SK-N-SH (cell line): ENCODE measurements around the gene PGAP2. TPM values are rescaled to one million over a fixed set of nuclear protein-coding genes. Genes with fewer than 3 reads are reported as not detected.

Experiments
- CTCF ChIA-PET: fragments of 300-600, 350-600 bp; formaldehyde crosslinking; extraction: SDS; loops from one replicate; lab custom pipeline; 2021; lab: Yijun Ruan, JAX
- POLR2A ChIA-PET: fragments of 350-600 bp; sonication (Branson Sonifier 250); formaldehyde crosslinking; extraction: SDS; loops from one replicate; lab custom pipeline; 2020; ENCODE audit warnings: antibody characterized with exemption, inconsistent platforms; lab: Yijun Ruan, JAX
- DNase-seq: peaks from one replicate; pipeline ENCODE4 v3.0.0; 2012
- H2AFZ ChIP-seq: fragments of 200-600 bp; sonication (generic); 2 replicates; pipeline ENCODE4 v1.8.1; 2016; ENCODE audit warnings: antibody characterized with exemption, mild to moderate bottlenecking, low read depth
- H3F3A ChIP-seq: fragments of 200-600 bp; sonication (generic); replicated peaks from 2 replicates; pipeline ENCODE3; 2016; ENCODE audit warnings: antibody characterized with exemption, mild to moderate bottlenecking; ENCODE audit not compliant: insufficient read depth
- H3K27ac ChIP-seq, 2 experiments: fragments of 200-500 bp in 1 of 2; fragments of 200-600 bp in 1 of 2; sonication (Bioruptor generic) in 1 of 2; sonication (generic), shearing (Covaris generic) in 1 of 2; 2 replicates each; pipeline versions ENCODE4 v1.5.1 to v1.6.1; 2014 to 2016; ENCODE audit warnings: low read depth in 2 of 2, inconsistent platforms in 1 of 2, low read length in 1 of 2, mild to moderate bottlenecking in 1 of 2, mixed read lengths in 1 of 2
- H3K27me3 ChIP-seq: fragments of 200-600 bp; sonication (generic), shearing (Covaris generic); 2 replicates; pipeline ENCODE4 v1.6.1; 2016; ENCODE audit warnings: mixed run types; ENCODE audit not compliant: insufficient read depth
- H3K36me3 ChIP-seq, 2 experiments: fragments of 200-500 bp in 1 of 2; fragments of 200-600 bp in 1 of 2; sonication (Bioruptor generic) in 1 of 2; sonication (generic) in 1 of 2; replicated peaks in 1 of 2; 2 replicates each; pipeline versions ENCODE3 to v1.5.1; 2014 to 2016; ENCODE audit warnings: low read length in 1 of 2, mild to moderate bottlenecking in 1 of 2; ENCODE audit not compliant: insufficient read depth in 2 of 2, control insufficient read depth in 1 of 2
- H3K4me1 ChIP-seq, 2 experiments: fragments of 200-500 bp in 1 of 2; fragments of 200-600 bp in 1 of 2; sonication (Bioruptor generic) in 1 of 2; sonication (generic), shearing (Covaris generic) in 1 of 2; 2 replicates each; pipeline versions ENCODE4 v1.5.1 to v1.6.1; 2014 to 2016; ENCODE audit warnings: low read depth in 1 of 2, low read length in 1 of 2, mixed run types in 1 of 2; ENCODE audit not compliant: insufficient read depth in 2 of 2, control insufficient read depth in 1 of 2
- H3K4me2 ChIP-seq: fragments of 200-600 bp; sonication (generic), shearing (Covaris generic); 2 replicates; pipeline ENCODE4 v1.6.1; 2017; ENCODE audit warnings: mixed run types
- H3K4me3 ChIP-seq, 2 experiments: fragments of 200-500 bp in 1 of 2; fragments of 200-600 bp in 1 of 2; sonication (Bioruptor generic) in 1 of 2; sonication (generic), shearing (Covaris generic) in 1 of 2; 2 replicates each; pipeline versions ENCODE4 v1.5.1 to v1.8.1; 2014 to 2016; ENCODE audit warnings: low read depth in 2 of 2, inconsistent platforms in 1 of 2, low read length in 1 of 2, mild to moderate bottlenecking in 1 of 2, mixed read lengths in 1 of 2, moderate library complexity in 1 of 2
- H3K79me2 ChIP-seq: fragments of 200-600 bp; sonication (generic); 2 replicates; pipeline ENCODE4 v1.8.1; 2017; ENCODE audit warnings: mild to moderate bottlenecking; ENCODE audit not compliant: insufficient read depth
- H3K9ac ChIP-seq: fragments of 200-600 bp; sonication (generic); 2 replicates; pipeline ENCODE4 v1.6.1; 2017; ENCODE audit warnings: mixed run types
- H3K9me2 ChIP-seq: fragments of 200-600 bp; sonication (generic); 2 replicates; pipeline ENCODE4 v1.6.1; 2017; ENCODE audit warnings: mixed run types
- H3K9me3 ChIP-seq: fragments of 200-600 bp; sonication (generic); 2 replicates; pipeline ENCODE4 v1.6.1; 2017; ENCODE audit warnings: mixed run types, mild to moderate bottlenecking, moderate library complexity
- H4K20me1 ChIP-seq: fragments of 200-600 bp; sonication (generic); 2 replicates; pipeline ENCODE4 v1.6.1; 2017; ENCODE audit warnings: mild to moderate bottlenecking, mixed run types; ENCODE audit not compliant: insufficient read depth
- ELF1 ChIP-seq: IDR thresholded peaks from 2 replicates; pipeline ENCODE4 v1.4.0; 2012
- EP300 ChIP-seq, 2 experiments: IDR thresholded peaks; 2 replicates each; pipeline versions ENCODE4 v1.4.0 to v1.6.1; 2012; ENCODE audit warnings: borderline replicate concordance in 1 of 2, low read depth in 1 of 2, low read length in 1 of 2
- FOSL2 ChIP-seq: IDR thresholded peaks from 2 replicates; pipeline ENCODE4 v1.4.0; 2012; ENCODE audit warnings: low read depth, mild to moderate bottlenecking, moderate library complexity, borderline replicate concordance
- GABPA ChIP-seq: IDR thresholded peaks from 2 replicates; pipeline ENCODE4 v1.4.0; 2012; ENCODE audit warnings: low read depth, mild to moderate bottlenecking
- GATA2 ChIP-seq: sonication (generic); formaldehyde crosslinking; IDR thresholded peaks from 2 replicates; pipeline ENCODE4 v1.5.0; 2020; ENCODE audit warnings: mild to moderate bottlenecking, missing genetic modification reagents
- JUND ChIP-seq: IDR thresholded peaks from 2 replicates; pipeline ENCODE4 v1.4.0; 2012
- MAX ChIP-seq: IDR thresholded peaks from 2 replicates; pipeline ENCODE4 v1.4.0; 2012; ENCODE audit warnings: low read depth
- MXI1 ChIP-seq: IDR thresholded peaks from 2 replicates; pipeline ENCODE4 v1.6.1; 2012; ENCODE audit warnings: mild to moderate bottlenecking, low read depth, low read length, improper control_type of control experiment
- POLR2AphosphoS5 ChIP-seq: IDR thresholded peaks from 2 replicates; pipeline ENCODE4 v1.6.1; 2012; ENCODE audit warnings: low read depth, low read length
- RXRA ChIP-seq: IDR thresholded peaks from 2 replicates; pipeline ENCODE4 v1.4.0; 2012; ENCODE audit warnings: low read depth, mild to moderate bottlenecking, borderline replicate concordance
- SIN3A ChIP-seq: IDR thresholded peaks from 2 replicates; pipeline ENCODE4 v1.6.1; 2012; ENCODE audit warnings: low read depth, mild to moderate bottlenecking, low read length, moderate library complexity, borderline replicate concordance
- USF2 ChIP-seq: fragments of 150-350 bp; IDR thresholded peaks from 2 replicates; pipeline ENCODE4 v1.6.1; 2017; ENCODE audit warnings: antibody characterized with exemption, low read length, low read depth, borderline replicate concordance
- YY1 ChIP-seq: IDR thresholded peaks from 2 replicates; pipeline ENCODE4 v1.4.0; 2012; ENCODE audit warnings: low read depth, mild to moderate bottlenecking
- WGBS: methylation state at CpG from one replicate; pipeline ENCODE4 v1.1.6; 2017; ENCODE audit warnings: low lambda C conversion rate; 5-methylcytosine and 5-hydroxymethylcytosine counted together
- polyA plus RNA-seq, 3 experiments: library from polyadenylated mRNA; depleted of rRNA; stranded (reverse); fragments of >200 nt; gene quantifications; 2 replicates each; pipeline ENCODE4 v1.2.3, GENCODE V29; 2012
- TF ChIP-seq, protein P1 (sequence below): IDR thresholded peaks from 2 replicates; pipeline ENCODE4; 2012
- TF ChIP-seq, protein P2 (sequence below): fragments of 200-600 bp; sonication (generic); IDR thresholded peaks from 2 replicates; pipeline ENCODE4 v1.6.1; 2017; ENCODE audit warnings: antibody characterized with exemption, mild to moderate bottlenecking, moderate library complexity

PGAP2 gene
- polyA plus RNA-seq, 1 of the 3 experiments (the other 2 are of a cell fraction): 41.3 TPM

DNA sequence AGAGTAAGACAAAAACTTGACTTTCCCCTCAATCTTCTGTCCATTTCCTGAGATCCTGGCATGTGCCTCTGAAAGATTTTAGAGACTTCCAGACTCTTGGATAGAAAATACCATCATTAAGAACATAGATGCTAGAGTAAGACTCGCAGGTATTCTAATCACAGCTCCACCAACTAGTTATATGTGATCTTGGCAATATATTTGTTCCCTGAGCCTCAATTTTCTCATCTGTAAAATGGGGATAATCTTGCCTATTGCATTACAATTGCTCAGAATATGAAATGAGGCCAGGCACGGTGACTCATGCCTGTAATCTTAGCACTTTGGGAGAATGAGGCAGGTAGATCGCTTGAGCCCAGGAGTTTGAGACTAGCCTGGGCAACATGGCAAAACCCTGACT, 21.7 kb downstream of the PGAP2 start:
- Histone ChIP-seq H3K27ac (no peak overlapping the region), H3K79me2 (peaks cover 65% of the 10 kb centered on the region), H2AFZ (no peak overlapping the region), H3K36me3 (peaks cover 10 to 24% of the 10 kb centered on the region in 2 experiments), H3K4me1 (peaks cover 0 to 2% of the 10 kb centered on the region in 2 experiments; a peak in 1 of 4 replicates), H3K4me2 (no peak overlapping the region), H3K9me3 (no peaks in the 10 kb centered on the region), H3K4me3 (no peak overlapping the region), H3K27me3 (no peaks in the 10 kb centered on the region), H3K9ac (no peak overlapping the region), H3F3A (peaks cover 10% of the 10 kb centered on the region), H4K20me1 (peaks cover 68% of the 10 kb centered on the region), H3K9me2 (no peaks in the 10 kb centered on the region)
- ChIA-PET CTCF (interaction anchor here (0.9 to 4.3 kb wide), 4 partner anchors 11 to 243 kb away, joined by 3 to 17 read pairs (median 5); partner anchors contain the start of gene STIM1), POLR2A (no interaction called here)
- 90% methylated on average over 3 of the region's 3 CpGs for WGBS
- no peak for TF ChIP-seq RXRA
- no peak for TF ChIP-seq GABPA
- no peak for TF ChIP-seq FOSL2
- TF ChIP-seq YY1: no peak
- TF ChIP-seq ELF1: no peak
- TF ChIP-seq JUND: no peak
- no peak for TF ChIP-seq EP300 (IDR thresholded peaks at IDR 0.05; ENCODE audit: borderline replicate concordance in 1 of 2, low read depth in 1 of 2, low read length in 1 of 2)
- TF ChIP-seq, protein P1, sequence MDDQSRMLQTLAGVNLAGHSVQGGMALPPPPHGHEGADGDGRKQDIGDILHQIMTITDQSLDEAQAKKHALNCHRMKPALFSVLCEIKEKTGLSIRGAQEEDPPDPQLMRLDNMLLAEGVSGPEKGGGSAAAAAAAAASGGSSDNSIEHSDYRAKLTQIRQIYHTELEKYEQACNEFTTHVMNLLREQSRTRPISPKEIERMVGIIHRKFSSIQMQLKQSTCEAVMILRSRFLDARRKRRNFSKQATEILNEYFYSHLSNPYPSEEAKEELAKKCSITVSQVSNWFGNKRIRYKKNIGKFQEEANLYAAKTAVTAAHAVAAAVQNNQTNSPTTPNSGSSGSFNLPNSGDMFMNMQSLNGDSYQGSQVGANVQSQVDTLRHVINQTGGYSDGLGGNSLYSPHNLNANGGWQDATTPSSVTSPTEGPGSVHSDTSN: no peak
- TF ChIP-seq, protein P2, sequence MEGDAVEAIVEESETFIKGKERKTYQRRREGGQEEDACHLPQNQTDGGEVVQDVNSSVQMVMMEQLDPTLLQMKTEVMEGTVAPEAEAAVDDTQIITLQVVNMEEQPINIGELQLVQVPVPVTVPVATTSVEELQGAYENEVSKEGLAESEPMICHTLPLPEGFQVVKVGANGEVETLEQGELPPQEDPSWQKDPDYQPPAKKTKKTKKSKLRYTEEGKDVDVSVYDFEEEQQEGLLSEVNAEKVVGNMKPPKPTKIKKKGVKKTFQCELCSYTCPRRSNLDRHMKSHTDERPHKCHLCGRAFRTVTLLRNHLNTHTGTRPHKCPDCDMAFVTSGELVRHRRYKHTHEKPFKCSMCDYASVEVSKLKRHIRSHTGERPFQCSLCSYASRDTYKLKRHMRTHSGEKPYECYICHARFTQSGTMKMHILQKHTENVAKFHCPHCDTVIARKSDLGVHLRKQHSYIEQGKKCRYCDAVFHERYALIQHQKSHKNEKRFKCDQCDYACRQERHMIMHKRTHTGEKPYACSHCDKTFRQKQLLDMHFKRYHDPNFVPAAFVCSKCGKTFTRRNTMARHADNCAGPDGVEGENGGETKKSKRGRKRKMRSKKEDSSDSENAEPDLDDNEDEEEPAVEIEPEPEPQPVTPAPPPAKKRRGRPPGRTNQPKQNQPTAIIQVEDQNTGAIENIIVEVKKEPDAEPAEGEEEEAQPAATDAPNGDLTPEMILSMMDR: no peak
- TF ChIP-seq MAX: no peak
- no peak for TF ChIP-seq USF2
- TF ChIP-seq POLR2AphosphoS5: no peak
- no peak for TF ChIP-seq GATA2
- no peak for TF ChIP-seq MXI1
- no peak for TF ChIP-seq SIN3A
- no peak for DNase-seq

DNA sequence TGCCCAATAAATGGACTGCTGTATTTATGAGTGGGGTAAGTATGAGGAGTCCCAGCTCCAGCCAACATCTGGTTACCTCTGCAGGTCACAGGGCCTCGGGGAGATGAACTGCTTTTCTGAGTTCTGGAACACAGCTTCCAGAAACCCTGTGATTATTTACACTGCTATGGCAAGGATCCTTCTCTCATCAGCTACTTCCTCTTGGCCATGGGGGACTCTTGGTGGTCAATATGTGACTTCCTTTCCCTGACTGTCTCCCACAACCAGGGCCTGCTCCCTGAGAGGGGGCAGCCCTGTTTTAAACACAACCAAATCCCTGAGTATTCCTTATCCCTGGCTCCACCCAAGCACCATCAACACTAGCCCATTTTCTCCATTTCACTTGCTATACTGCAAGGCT, 22.4 kb downstream of the PGAP2 start:
- no peaks in the 10 kb centered on the region for H3K9me2 ChIP-seq
- TF ChIP-seq MAX (no peak), RXRA (no peak)
- TF ChIP-seq, protein P1: no peak
- H4K20me1 ChIP-seq: peaks cover 74% of the 10 kb centered on the region
- H3K79me2 ChIP-seq: peaks cover 72% of the 10 kb centered on the region
- 100% methylated on average over 1 of the region's 1 CpG for WGBS
- ChIA-PET CTCF (interaction anchor here (1.4 to 4.3 kb wide), 3 partner anchors 19 to 242 kb away, joined by 3 to 17 read pairs (median 7); partner anchors contain the start of gene STIM1), POLR2A (interaction anchor here (1.9 kb wide), 1 partner anchor 10 kb away, joined by 6 read pairs; the partner anchor contains the start of gene RHOG)
- no peak overlapping the region for H3K4me3 ChIP-seq
- H2AFZ ChIP-seq: no peak overlapping the region
- H3K4me2 ChIP-seq: no peak overlapping the region
- H3K27ac ChIP-seq: no peak overlapping the region
- peaks cover 10% of the 10 kb centered on the region for H3F3A ChIP-seq
- no peaks in the 10 kb centered on the region for H3K27me3 ChIP-seq
- peaks cover 0 to 3% of the 10 kb centered on the region in 2 experiments; a peak in 1 of 4 replicates for H3K4me1 ChIP-seq
- H3K9ac ChIP-seq: no peak overlapping the region
- no peak for DNase-seq
- H3K36me3 ChIP-seq: peaks cover 7 to 27% of the 10 kb centered on the region in 2 experiments
- H3K9me3 ChIP-seq: no peaks in the 10 kb centered on the region
